Psoas muscle (tissue), 8 donors: ENCODE data around the gene NOL6. TPM values are rescaled to one million over a fixed set of nuclear protein-coding genes. Genes with fewer than 3 reads are reported as not detected.

Source experiments
- ATAC-seq, 4 donors: fragments of 200-7000 bp; cut with Tn5 transposase; one replicate each; pipeline ENCODE4 v1.9.1; 2020; ENCODE audit warnings: moderate library complexity in 3 of 4, mild to moderate bottlenecking in 2 of 4
- DNase-seq, 2 donors: peaks; one replicate each; pipeline ENCODE4 v3.0.0-alpha.2; 2020
- H3K27ac ChIP-seq: fragments of 200-600 bp; one replicate; pipeline ENCODE4 v1.8.0; 2022
- H3K27me3 ChIP-seq, 3 donors: fragments of 200-600 bp in 1 of 3; one replicate each; pipeline versions ENCODE4 v1.6.1 to v1.8.0; 2013 to 2022; ENCODE audit warnings: low read length in 2 of 3, mild to moderate bottlenecking in 2 of 3, moderate library complexity in 1 of 3; ENCODE audit not compliant: insufficient read depth in 3 of 3
- H3K36me3 ChIP-seq, 2 donors: fragments of 200-600 bp in 1 of 2; one replicate each; pipeline versions ENCODE4 v1.6.1 to v1.8.0; 2013 to 2022; ENCODE audit warnings: low read depth in 1 of 2, mild to moderate bottlenecking in 1 of 2, moderate library complexity in 1 of 2; ENCODE audit not compliant: insufficient read depth in 1 of 2
- H3K4me1 ChIP-seq: fragments of 200-600 bp; one replicate; pipeline ENCODE4 v1.8.0; 2022
- H3K4me3 ChIP-seq: fragments of 200-600 bp; one replicate; pipeline ENCODE4 v1.8.0; 2022; ENCODE audit warnings: mild to moderate bottlenecking
- H3K9me3 ChIP-seq: fragments of 200-600 bp; one replicate; pipeline ENCODE4 v1.8.0; 2022
- CTCF ChIP-seq: fragments of 200-600 bp; IDR thresholded peaks from one replicate; pipeline ENCODE4 v1.8.0; 2022; ENCODE audit warnings: antibody characterized with exemption
- WGBS, 3 donors: extraction: QIAGEN DNeasy Blood & Tissue Kit; methylation state at CpG; one replicate each; pipeline versions ENCODE4 v1.1.6 to v1.1.7; 2013; 5-methylcytosine and 5-hydroxymethylcytosine counted together
- intact Hi-C, 2 donors: fragments of 100-400 bp; cut with DNase I; formaldehyde crosslinking; loops; one replicate each; pipeline versions ENCODE4 v1.11.0 to v1.14.2; 2022
- polyA plus RNA-seq, 3 donors: library from polyadenylated mRNA; stranded (reverse); fragments of 200-250 nt; gene quantifications; one replicate each; pipeline ENCODE4 v1.2.3, GENCODE V29; 2013
- total RNA-seq, 4 donors: library from RNA; stranded (reverse); fragmentation: NEBNext Ultra II Directional in 2 of 4; extraction: Animal tissue kit (Norgen Biotek cat#: 25700) in 2 of 4; gene quantifications; one replicate each; pipeline versions ENCODE4 v1.2.1 to v1.2.4, GENCODE V29; 2021 to 2023
- donor health status: healthy with polysubstance abuse.
- donor health status: DM: no; HTN: no; CAD: no; lungs with moderate emphysema.
- donor health status: Bipolar disorder and iron deficiency.
- donor health status: healthy.
- donor health status: DM: yes; HTN: yes; CAD: no.
- donor health status: DM: no; HTN: no; CAD: no.
- donor health status: DM: no; HTN: no; CAD: no.
- donor health status: DM: yes; HTN: yes; CAD: no.

NOL6 gene
- total and polyA plus RNA-seq, 7 donors, result 18.8 to 39.9 (median 33.5) TPM

GRCh38 chr9:33469891-33470290 is 3.8 kb downstream of the NOL6 start:
- Histone ChIP-seq H3K27me3 (no peaks in the 10 kb centered on the region), H3K4me3 (no peak overlapping the region), H3K36me3 (peaks cover 17 to 77% of the 10 kb centered on the region in 2 donors), H3K27ac (no peak overlapping the region), H3K9me3 (no peaks in the 10 kb centered on the region), H3K4me1 (peaks cover 16% of the 10 kb centered on the region)
- intact Hi-C loops, result loop anchor here (5.0 kb wide), 4 partner anchors 63 to 178 kb away; partner anchors contain the start of gene NFX1 (in 1 of the 2)
- DNase-seq (no peak), ATAC-seq (no peak)
- no peak for TF ChIP-seq CTCF
- WGBS, 3 donors, result 95 to 96% (median 95%) methylated on average over 6 of the region's 6 CpGs

GRCh38 chr9:33468797-33469621 is 4.7 kb downstream of the NOL6 start:
- no peak overlapping the region for H3K27ac ChIP-seq
- no peak overlapping the region for H3K4me3 ChIP-seq
- intact Hi-C loops, result loop anchor here (5.0 kb wide), 3 partner anchors 62 to 97 kb away; no protein-coding TSS in a partner anchor
- H3K36me3 ChIP-seq, result peaks cover 19 to 85% of the 10 kb centered on the region in 2 donors
- ATAC-seq (no peak), DNase-seq (peak in 1 of 2 donors; percentile 10)
- WGBS, 3 donors, result 95 to 99% (median 96%) methylated on average over 21 of the region's 21 CpGs
- no peak for TF ChIP-seq CTCF
- H3K9me3 ChIP-seq, result no peaks in the 10 kb centered on the region
- peaks cover 16% of the 10 kb centered on the region for H3K4me1 ChIP-seq
- H3K27me3 ChIP-seq, result no peaks in the 10 kb centered on the region

GRCh38 chr9:33468215-33468730 is 5.5 kb downstream of the NOL6 start:
- 79 to 83% (median 81%) methylated on average over 4 of the region's 4 CpGs for WGBS, 3 donors
- Histone ChIP-seq H3K4me3 (no peak overlapping the region), H3K27ac (no peak overlapping the region), H3K27me3 (no peaks in the 10 kb centered on the region), H3K4me1 (peaks cover 15% of the 10 kb centered on the region), H3K9me3 (no peaks in the 10 kb centered on the region), H3K36me3 (peaks cover 21 to 93% of the 10 kb centered on the region in 2 donors)
- TF ChIP-seq CTCF, result no peak
- intact Hi-C loops, result loop anchor here (5.0 kb wide), 3 partner anchors 61 to 96 kb away; no protein-coding TSS in a partner anchor
- DNase-seq (peak in 1 of 2 donors; percentile 10), ATAC-seq (no peak)

GRCh38 chr9:33467526-33467925 is 6.2 kb downstream of the NOL6 start:
- Histone ChIP-seq H3K9me3 (no peaks in the 10 kb centered on the region), H3K27ac (no peak overlapping the region), H3K4me1 (peaks cover 9% of the 10 kb centered on the region), H3K36me3 (peaks cover 27 to 100% of the 10 kb centered on the region in 2 donors), H3K27me3 (no peaks in the 10 kb centered on the region), H3K4me3 (no peak overlapping the region)
- no peak for TF ChIP-seq CTCF
- no peak for ATAC-seq
- intact Hi-C loops, result loop anchor here (5.0 kb wide), 3 partner anchors 60 to 95 kb away; no protein-coding TSS in a partner anchor
- WGBS, 3 donors, result 79 to 92% (median 91%) methylated on average over 7 of the region's 7 CpGs
- peak in 1 of 2 donors; percentile 28 for DNase-seq
